ENCODE data around the gene TTC1.

DNA sequence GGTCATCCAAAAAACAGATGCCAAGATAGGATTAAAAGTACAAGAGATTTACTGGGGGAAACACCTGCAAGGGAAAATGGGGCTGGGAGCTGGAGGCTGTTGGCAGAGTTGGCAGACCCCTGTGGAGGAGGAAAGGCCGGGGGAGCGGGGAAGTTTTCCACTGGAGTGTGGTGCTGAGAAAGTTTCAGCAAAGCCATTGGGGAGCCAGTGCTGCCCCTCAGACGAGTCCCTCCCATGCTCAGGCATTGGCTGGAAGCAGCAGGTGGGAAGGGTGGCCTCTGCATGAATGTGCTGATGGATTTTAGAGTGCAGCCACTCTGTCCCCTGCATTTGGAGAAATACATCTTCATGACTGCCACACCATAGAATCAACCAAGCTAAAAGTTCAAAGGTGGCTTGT is 52.8 kb downstream of the TTC1 start:
- TF ChIP-seq, protein P1, sequence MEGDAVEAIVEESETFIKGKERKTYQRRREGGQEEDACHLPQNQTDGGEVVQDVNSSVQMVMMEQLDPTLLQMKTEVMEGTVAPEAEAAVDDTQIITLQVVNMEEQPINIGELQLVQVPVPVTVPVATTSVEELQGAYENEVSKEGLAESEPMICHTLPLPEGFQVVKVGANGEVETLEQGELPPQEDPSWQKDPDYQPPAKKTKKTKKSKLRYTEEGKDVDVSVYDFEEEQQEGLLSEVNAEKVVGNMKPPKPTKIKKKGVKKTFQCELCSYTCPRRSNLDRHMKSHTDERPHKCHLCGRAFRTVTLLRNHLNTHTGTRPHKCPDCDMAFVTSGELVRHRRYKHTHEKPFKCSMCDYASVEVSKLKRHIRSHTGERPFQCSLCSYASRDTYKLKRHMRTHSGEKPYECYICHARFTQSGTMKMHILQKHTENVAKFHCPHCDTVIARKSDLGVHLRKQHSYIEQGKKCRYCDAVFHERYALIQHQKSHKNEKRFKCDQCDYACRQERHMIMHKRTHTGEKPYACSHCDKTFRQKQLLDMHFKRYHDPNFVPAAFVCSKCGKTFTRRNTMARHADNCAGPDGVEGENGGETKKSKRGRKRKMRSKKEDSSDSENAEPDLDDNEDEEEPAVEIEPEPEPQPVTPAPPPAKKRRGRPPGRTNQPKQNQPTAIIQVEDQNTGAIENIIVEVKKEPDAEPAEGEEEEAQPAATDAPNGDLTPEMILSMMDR (IDR thresholded peaks at IDR 0.05) = no peak
- no peak for TF ChIP-seq POLR2A (IDR thresholded peaks at IDR 0.05)

Data from heart left ventricle (tissue), 13 donors.